SU-DHL-6 (cell line): Measurements from ENCODE around the gene RAB4B.

ENCODE experiments used
- CTCF ChIP-seq: fragments of 200-600 bp; sonication (generic); IDR thresholded peaks from one replicate; pipeline ENCODE4 v1.5.1; 2017; ENCODE audit warnings: antibody characterized with exemption, mild to moderate bottlenecking, low read length, moderate library complexity; ENCODE audit not compliant: insufficient read depth, poor library complexity, severe bottlenecking
- EZH2phosphoT487 ChIP-seq: fragments of 200-600 bp; sonication (generic), shearing (Covaris generic); conservative IDR thresholded peaks from 2 replicates; pipeline ENCODE4 v1.6.1; 2018; ENCODE audit warnings: mild to moderate bottlenecking, antibody characterized with exemption, low read length, moderate library complexity, mixed read lengths

- no peak for TF ChIP-seq CTCF
- TF ChIP-seq EZH2phosphoT487, result no peak
These were observed 23.6 kb downstream of the RAB4B start for GRCh38 chr19:40801426-40802299.
